GM23248 (cell line): ENCODE data around the gene ZBTB20. TPM values are rescaled to one million over a fixed set of nuclear protein-coding genes. Genes with fewer than 3 reads are reported as not detected.

Experiments used
- DNase-seq: peaks from one replicate; pipeline ENCODE4 v3.0.0-alpha.2; 2015
- H2AFZ ChIP-seq: fragments of 200-600 bp; sonication (generic); 2 replicates; pipeline ENCODE4 v1.6.1; 2016; ENCODE audit warnings: antibody characterized with exemption
- H3F3A ChIP-seq: fragments of 200-600 bp; sonication (generic); 2 replicates; pipeline ENCODE4 v1.6.1; 2016; ENCODE audit warnings: mild to moderate bottlenecking, antibody characterized with exemption, mixed run types; ENCODE audit not compliant: insufficient read depth
- H3K27ac ChIP-seq: fragments of 200-600 bp; sonication (generic); 2 replicates; pipeline ENCODE4 v1.5.1; 2016; ENCODE audit warnings: mild to moderate bottlenecking
- H3K27me3 ChIP-seq: fragments of 200-600 bp; sonication (generic); replicated peaks from 2 replicates; pipeline ENCODE4 v1.6.1; 2016; ENCODE audit warnings: mild to moderate bottlenecking; ENCODE audit not compliant: insufficient read depth
- H3K36me3 ChIP-seq: fragments of 200-600 bp; sonication (generic); 2 replicates; pipeline ENCODE4 v1.6.1; 2016; ENCODE audit warnings: low read depth, mild to moderate bottlenecking
- H3K4me1 ChIP-seq: fragments of 200-600 bp; sonication (generic); 2 replicates; pipeline ENCODE4 v1.6.1; 2016; ENCODE audit warnings: mild to moderate bottlenecking; ENCODE audit not compliant: insufficient read depth
- H3K4me2 ChIP-seq: fragments of 200-600 bp; sonication (generic); one replicate; pipeline ENCODE4 v1.6.1; 2016; ENCODE audit warnings: mild to moderate bottlenecking; ENCODE audit not compliant: unreplicated experiment
- H3K4me3 ChIP-seq: fragments of 200-600 bp; sonication (generic); 2 replicates; pipeline ENCODE4 v1.5.1; 2016; ENCODE audit warnings: mild to moderate bottlenecking
- H3K79me2 ChIP-seq: fragments of 200-600 bp; sonication (generic); 2 replicates; pipeline ENCODE4 v1.6.1; 2016; ENCODE audit warnings: mild to moderate bottlenecking; ENCODE audit not compliant: insufficient read depth
- H3K9ac ChIP-seq: fragments of 200-600 bp; sonication (generic); 2 replicates; pipeline ENCODE4 v1.6.1; 2016; ENCODE audit warnings: mild to moderate bottlenecking
- H3K9me2 ChIP-seq: fragments of 200-600 bp; sonication (generic); 2 replicates; pipeline ENCODE4 v1.6.1; 2016; ENCODE audit warnings: mixed run types, mild to moderate bottlenecking, moderate library complexity; ENCODE audit not compliant: insufficient read depth
- H3K9me3 ChIP-seq: fragments of 200-600 bp; sonication (generic); one replicate; pipeline ENCODE4 v1.6.1; 2017; ENCODE audit warnings: low read depth
- H4K20me1 ChIP-seq: fragments of 200-600 bp; sonication (generic); 2 replicates; pipeline ENCODE4 v1.6.0; 2016; ENCODE audit not compliant: insufficient read depth
- EZH2 ChIP-seq: fragments of 200-600 bp; sonication (generic); IDR thresholded peaks from 2 replicates; pipeline ENCODE4 v1.6.1; 2018; ENCODE audit warnings: antibody characterized with exemption, mild to moderate bottlenecking; ENCODE audit not compliant: insufficient read depth, poor library complexity, severe bottlenecking
- EZH2phosphoT487 ChIP-seq: fragments of 200-600 bp; sonication (generic); IDR thresholded peaks from 2 replicates; pipeline ENCODE4 v1.6.1; 2018; ENCODE audit warnings: antibody characterized with exemption, moderate library complexity, mild to moderate bottlenecking, low read depth; ENCODE audit not compliant: insufficient read depth
- WGBS, 2 experiments: methylation state at CpG; one replicate each; pipeline ENCODE4 v1.1.6; 2015 to 2017; ENCODE audit warnings: low lambda C conversion rate in 2 of 2, low coverage in 1 of 2; ENCODE audit errors: missing lambda C conversion rate in 2 of 2; 5-methylcytosine and 5-hydroxymethylcytosine counted together
- in situ Hi-C: fragments of 300-500 bp; cut with MboI; formaldehyde crosslinking; loops from 2 replicates; pipeline ENCODE4 v1.15.0; 2020
- polyA plus RNA-seq: library from polyadenylated mRNA; unstranded; fragments of >200 nt; fragmentation: Nextera tagmentation; extraction: Ambion mirVana; gene quantifications from 2 replicates; pipeline ENCODE4 v1.2.1, GENCODE V29; 2016
- total RNA-seq: library from RNA; depleted of rRNA; stranded (reverse); fragments of >200 nt; shearing (Covaris generic); gene quantifications from 2 replicates; pipeline ENCODE4 v1.2.3, GENCODE V29; 2014

The ZBTB20 gene
- total and polyA plus RNA-seq, 2 experiments from 2014 or later, result 9.2 to 12.2 TPM

- H3K36me3 ChIP-seq, result no peaks in the 10 kb centered on the region
- H3F3A ChIP-seq, result peaks cover 6% of the 10 kb centered on the region; the same call in 1 of the 2 replicates
- H3K9me2 ChIP-seq, result no peaks in the 10 kb centered on the region
- 31 to 32% methylated on average over 5 of the region's 5 CpGs for WGBS, 2 experiments
- peak overlapping the region; percentile 63 for H3K9ac ChIP-seq
- no peaks in the 10 kb centered on the region for H4K20me1 ChIP-seq
- no peaks in the 10 kb centered on the region for H3K79me2 ChIP-seq
- peak overlapping the region; percentile 88 for H3K4me2 ChIP-seq
- peaks cover 20% of the 10 kb centered on the region for H3K4me1 ChIP-seq
- TF ChIP-seq EZH2, result no peak
- no peak for TF ChIP-seq EZH2phosphoT487
- peak overlapping the region; percentile 65 for H3K4me3 ChIP-seq
- no peaks in the 10 kb centered on the region for H3K9me3 ChIP-seq
- H3K27ac ChIP-seq, result peak overlapping the region; percentile 49
- DNase-seq, result peak; percentile 30
- peak overlapping the region; percentile 71 for H2AFZ ChIP-seq
- in situ Hi-C loops, result no loop called here
- H3K27me3 ChIP-seq, result no peaks in the 10 kb centered on the region
Observed at GRCh38 chr3:114659109-114660061, 487.7 kb downstream of the ZBTB20 start.

GRCh38 chr3:114651555-114651954 lies 495.5 kb downstream of the ZBTB20 start:
- Histone ChIP-seq H3K27me3 (no peaks in the 10 kb centered on the region), H2AFZ (no peak overlapping the region), H3K9me2 (no peaks in the 10 kb centered on the region), H3K27ac (no peak overlapping the region), H3K79me2 (no peaks in the 10 kb centered on the region), H3K9me3 (no peaks in the 10 kb centered on the region), H3K36me3 (no peaks in the 10 kb centered on the region), H3K4me1 (peaks cover 34% of the 10 kb centered on the region), H3K9ac (no peak overlapping the region), H4K20me1 (no peaks in the 10 kb centered on the region), H3F3A (peaks cover 30% of the 10 kb centered on the region), H3K4me3 (no peak overlapping the region), H3K4me2 (no peak overlapping the region)
- DNase-seq, result no peak
- 47 to 49% methylated on average over 4 of the region's 4 CpGs for WGBS, 2 experiments
- TF ChIP-seq EZH2 (no peak), EZH2phosphoT487 (no peak)
- in situ Hi-C loops, result no loop called here

DNA sequence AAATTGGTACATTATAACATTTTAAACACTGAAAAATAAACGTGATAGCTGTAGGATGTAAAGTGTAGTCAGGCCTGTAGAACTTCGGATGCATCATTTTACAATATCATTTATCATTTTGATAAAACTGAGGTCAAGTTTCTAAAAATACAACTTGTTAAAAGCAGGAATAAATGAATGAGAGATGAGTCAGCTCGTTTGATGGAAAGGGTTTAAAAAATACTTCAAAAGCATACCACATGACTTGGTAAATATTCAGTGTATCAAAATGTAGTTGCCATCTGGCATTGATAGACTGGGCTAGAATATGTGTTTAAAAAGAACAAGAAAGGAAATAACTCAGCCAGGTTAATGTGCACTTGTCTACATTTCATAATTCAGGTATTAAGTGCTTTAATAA lies 496.3 kb downstream of the ZBTB20 start:
- Histone ChIP-seq H3K27ac (0 out of 2 replicates have a peak overlapping the region, but pooled peaks have one; percentile 11), H2AFZ (no peak overlapping the region), H3K9me2 (no peaks in the 10 kb centered on the region), H4K20me1 (no peaks in the 10 kb centered on the region), H3K79me2 (no peaks in the 10 kb centered on the region), H3K9me3 (no peaks in the 10 kb centered on the region), H3K4me1 (peaks cover 39% of the 10 kb centered on the region), H3K36me3 (no peaks in the 10 kb centered on the region), H3K4me2 (peak overlapping the region; percentile 50), H3K4me3 (no peak overlapping the region), H3K27me3 (no peaks in the 10 kb centered on the region), H3K9ac (no peak overlapping the region), H3F3A (peaks cover 33% of the 10 kb centered on the region)
- WGBS, 2 experiments, result 2 to 4% methylated on average over 3 of the region's 3 CpGs
- in situ Hi-C loops, result no loop called here
- no peak for TF ChIP-seq EZH2phosphoT487
- no peak for TF ChIP-seq EZH2
- DNase-seq, result peak; percentile 50

- H3K4me3 ChIP-seq, result no peak overlapping the region
- peak overlapping the region; percentile 31; the same call in 1 of the 2 replicates for H2AFZ ChIP-seq
- in situ Hi-C loops, result no loop called here
- no peaks in the 10 kb centered on the region for H3K9me3 ChIP-seq
- H3K4me1 ChIP-seq, result peaks cover 46% of the 10 kb centered on the region
- H3K36me3 ChIP-seq, result no peaks in the 10 kb centered on the region
- H3K79me2 ChIP-seq, result no peaks in the 10 kb centered on the region
- no peaks in the 10 kb centered on the region for H3K9me2 ChIP-seq
- H3K4me2 ChIP-seq, result peak overlapping the region; percentile 13
- no peaks in the 10 kb centered on the region for H3K27me3 ChIP-seq
- peak overlapping the region; percentile 22; the same call in 1 of the 2 replicates for H3K27ac ChIP-seq
- DNase-seq, result peak; percentile 49
- no peak for TF ChIP-seq EZH2
- TF ChIP-seq EZH2phosphoT487, result no peak
- H3F3A ChIP-seq, result peaks cover 33% of the 10 kb centered on the region
- H3K9ac ChIP-seq, result no peak overlapping the region
- no peaks in the 10 kb centered on the region for H4K20me1 ChIP-seq
Observed at GRCh38 chr3:114649331-114649730, 497.8 kb downstream of the ZBTB20 start.
